Common myeloid progenitor, CD34-positive (primary cell): ENCODE measurements around the gene MUC22.
A peak's percentile ranks its signal among the peaks of the same experiment; 100 is the strongest.

Source experiments
- CTCF ChIA-PET: fragments of 350-600 bp; sonication (Branson Sonifier 250); formaldehyde crosslinking; loops from one replicate; lab custom pipeline; 2021; ENCODE audit warnings: antibody characterized with exemption; lab: Charles Lee
- POLR2A ChIA-PET: fragments of 350-600 bp; sonication (Branson Sonifier 250); formaldehyde crosslinking; loops from one replicate; lab custom pipeline; 2021; ENCODE audit warnings: antibody characterized with exemption; lab: Charles Lee
- DNase-seq, 3 donors: peaks; one replicate each; pipeline versions ENCODE4 v3.0.0 to v3.0.0-alpha.2; 2013
- H3K27ac ChIP-seq, 2 experiments: 1 replicate in 1 of 2; 2 replicates in 1 of 2; pipeline ENCODE4 v1.7.0; 2013; ENCODE audit warnings: inconsistent platforms in 2 of 2, low read length in 2 of 2, mild to moderate bottlenecking in 2 of 2, low read depth in 1 of 2, moderate library complexity in 1 of 2; ENCODE audit not compliant: severe bottlenecking in 2 of 2, insufficient read depth in 1 of 2, poor library complexity in 1 of 2
- H3K27me3 ChIP-seq, 5 experiments: replicated peaks in 2 of 5; 1 replicate in 3 of 5; 2 replicates in 2 of 5; pipeline versions ENCODE4 v1.6.1 to v1.7.0; 2013; ENCODE audit warnings: low read length in 4 of 5, mild to moderate bottlenecking in 2 of 5, moderate library complexity in 2 of 5, inconsistent platforms in 1 of 5; ENCODE audit not compliant: insufficient read depth in 5 of 5, control insufficient read depth in 4 of 5
- H3K36me3 ChIP-seq, 4 experiments: 1 replicate in 2 of 4; 2 replicates in 2 of 4; pipeline versions ENCODE4 v1.6.1 to v1.7.0; 2013; ENCODE audit warnings: low read length in 3 of 4, control low read depth in 1 of 4, mild to moderate bottlenecking in 1 of 4; ENCODE audit not compliant: control insufficient read depth in 4 of 4, insufficient read depth in 4 of 4
- H3K4me1 ChIP-seq, 4 experiments: 1 replicate in 3 of 4; 2 replicates in 1 of 4; pipeline versions ENCODE4 v1.6.1 to v1.7.1; 2013; ENCODE audit warnings: low read length in 3 of 4, mild to moderate bottlenecking in 3 of 4, control low read depth in 1 of 4, inconsistent platforms in 1 of 4, moderate library complexity in 1 of 4; ENCODE audit not compliant: control insufficient read depth in 4 of 4, insufficient read depth in 4 of 4; ENCODE audit errors: control extremely low read depth in 1 of 4
- H3K4me3 ChIP-seq, 7 experiments: 1 replicate in 4 of 7; 2 replicates in 3 of 7; pipeline versions ENCODE4 v1.5.1 to v1.7.0; 2013; ENCODE audit warnings: mild to moderate bottlenecking in 7 of 7, low read length in 6 of 7, moderate library complexity in 6 of 7, inconsistent platforms in 2 of 7, low read depth in 2 of 7, control low read depth in 1 of 7; ENCODE audit not compliant: insufficient read depth in 4 of 7, control insufficient read depth in 1 of 7; ENCODE audit errors: extremely low read depth in 1 of 7
- H3K9me3 ChIP-seq, 5 experiments: 1 replicate in 4 of 5; 2 replicates in 1 of 5; pipeline versions ENCODE4 v1.6.1 to v1.7.1; 2013; ENCODE audit warnings: low read length in 4 of 5, mild to moderate bottlenecking in 2 of 5, inconsistent platforms in 1 of 5, low read depth in 1 of 5, moderate library complexity in 1 of 5; ENCODE audit not compliant: control insufficient read depth in 4 of 5, insufficient read depth in 2 of 5; ENCODE audit errors: control extremely low read depth in 1 of 5
- WGBS: methylation state at CpG from one replicate; pipeline ENCODE4 v1.1.5; 2013; ENCODE audit not compliant: insufficient coverage; 5-methylcytosine and 5-hydroxymethylcytosine counted together

Gene MUC22

GRCh38 chr6:31081872-31082271 is 71.6 kb downstream of the MUC22 start:
- H3K27ac ChIP-seq: no peak overlapping the region
- no peaks in the 10 kb centered on the region for H3K36me3 ChIP-seq
- 100% methylated on average over 3 of the region's 6 CpGs for WGBS
- CTCF ChIA-PET: interaction anchor here (0.8 to 5.5 kb wide), 5 partner anchors 12 to 255 kb away, joined by 4 to 67 read pairs (median 7); partner anchors contain the start of gene VARS2
- H3K4me1 ChIP-seq: peaks cover 0 to 12% (median 9%) of the 10 kb centered on the region in 4 experiments
- no peaks in the 10 kb centered on the region for H3K27me3 ChIP-seq
- POLR2A ChIA-PET: no interaction called here
- no peaks in the 10 kb centered on the region for H3K9me3 ChIP-seq
- H3K4me3 ChIP-seq: no peak overlapping the region
- DNase-seq: no peak

DNA sequence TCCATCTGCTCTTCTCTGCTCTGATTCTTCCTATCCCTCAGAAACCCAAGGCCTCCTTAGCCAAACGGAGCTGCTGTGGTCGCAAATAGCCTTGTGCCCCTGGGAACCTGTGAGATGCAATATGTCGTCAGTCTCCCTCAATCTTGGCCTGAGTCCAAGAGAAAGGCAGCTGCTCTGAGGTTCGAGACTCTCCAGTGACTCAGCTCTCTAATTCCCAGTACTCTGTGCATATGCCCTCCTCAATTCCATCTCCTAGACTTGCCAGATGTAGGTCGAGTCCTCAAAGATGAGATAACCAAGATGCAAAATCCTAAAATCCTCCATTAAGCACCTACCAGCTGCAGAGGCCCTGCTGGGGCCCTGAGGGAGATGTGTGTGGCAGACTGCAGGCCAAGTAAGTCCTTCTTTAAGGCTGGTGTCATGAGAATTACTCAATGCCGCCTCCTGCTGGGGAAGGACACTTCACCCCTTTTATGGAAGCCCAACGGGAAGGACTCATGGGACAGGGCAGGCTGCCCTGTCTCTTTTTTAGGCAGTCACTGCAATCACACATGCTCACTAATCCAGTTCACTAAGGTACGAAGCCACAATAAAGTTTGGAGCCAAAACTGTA is 73.6 kb downstream of the MUC22 start:
- no peak overlapping the region for H3K27ac ChIP-seq
- DNase-seq: peak; percentile 39 to 60 (median 56)
- no peak overlapping the region for H3K4me3 ChIP-seq
- ChIA-PET CTCF (interaction anchor here (1.4 to 2.4 kb wide), 3 partner anchors 10 to 255 kb away, joined by 6 to 7 read pairs (median 6); partner anchors contain the start of gene VARS2), POLR2A (no interaction called here)
- H3K9me3 ChIP-seq: no peaks in the 10 kb centered on the region
- H3K4me1 ChIP-seq: peaks cover 0 to 18% (median 14%) of the 10 kb centered on the region in 4 experiments
- H3K27me3 ChIP-seq: no peaks in the 10 kb centered on the region
- WGBS: 44% methylated on average over 6 of the region's 8 CpGs
- no peaks in the 10 kb centered on the region for H3K36me3 ChIP-seq
